Forelimb muscle (tissue), 1 donor: ENCODE measurements around the gene GABRB2. TPM values are rescaled to one million over a fixed set of nuclear protein-coding genes. Genes with fewer than 3 reads are reported as not detected.

Source experiments
- polyA plus RNA-seq: library from polyadenylated mRNA; unstranded; fragments of 120-200 nt; gene quantifications from one replicate; pipeline ENCODE4 v1.2.1, GENCODE V29; 2013; ENCODE audit not compliant: insufficient read length

Gene GABRB2
- polyA plus RNA-seq, 1 donor, result 0.76 TPM

Other genes starting within 250 kb of the GABRB2 start
- gene GABRA6, start 139.0 kb upstream of the GABRB2 start, polyA plus RNA-seq, result not detected